SU-DHL-6 (cell line): Measurements from ENCODE around the gene SLC35F5.

Experiments used
- H2AFZ ChIP-seq: fragments of 200-600 bp; sonication (generic); 2 replicates; pipeline ENCODE4 v1.6.1; 2014; ENCODE audit warnings: low read depth, mild to moderate bottlenecking, moderate library complexity, mixed read lengths, antibody characterized with exemption, low read length; ENCODE audit not compliant: severe bottlenecking
- H3F3A ChIP-seq: fragments of 200-600 bp; shearing (Covaris generic); 2 replicates; pipeline ENCODE4 v1.6.0; 2016; ENCODE audit warnings: antibody characterized with exemption, mild to moderate bottlenecking; ENCODE audit not compliant: insufficient read depth
- H3K27ac ChIP-seq: fragments of 200-600 bp; sonication (generic); 2 replicates; pipeline ENCODE4 v1.5.1; 2016; ENCODE audit warnings: low read depth, mild to moderate bottlenecking, low read length, moderate library complexity, mixed read lengths
- H3K27me3 ChIP-seq: fragments of 200-600 bp; sonication (generic), shearing (Covaris generic); 2 replicates; pipeline ENCODE4 v1.6.0; 2014; ENCODE audit warnings: mild to moderate bottlenecking, low read length
- H3K36me3 ChIP-seq: fragments of 200-600 bp; sonication (generic); 2 replicates; pipeline ENCODE4 v1.6.1; 2014; ENCODE audit warnings: mild to moderate bottlenecking, low read length, mixed read lengths
- H3K4me2 ChIP-seq: fragments of 300-600, 200-600 bp; shearing (Covaris generic), sonication (generic); 2 replicates; pipeline ENCODE4 v1.6.0; 2014; ENCODE audit warnings: low read length, low read depth, mild to moderate bottlenecking; ENCODE audit not compliant: poor library complexity, severe bottlenecking
- H3K4me3 ChIP-seq: fragments of 200-600 bp; sonication (generic); 2 replicates; pipeline ENCODE4 v1.5.1; 2014; ENCODE audit warnings: antibody characterized with exemption, low read length, mild to moderate bottlenecking, mixed read lengths; ENCODE audit not compliant: insufficient read depth, poor library complexity, severe bottlenecking
- H3K79me2 ChIP-seq: fragments of 200-600 bp; sonication (generic); 2 replicates; pipeline ENCODE4 v1.6.1; 2014; ENCODE audit warnings: mild to moderate bottlenecking, low read length, moderate library complexity; ENCODE audit not compliant: insufficient read depth
- H3K9ac ChIP-seq: fragments of 200-600 bp; sonication (generic); 2 replicates; pipeline ENCODE4 v1.7.0; 2014; ENCODE audit warnings: mild to moderate bottlenecking, low read length
- H3K9me2 ChIP-seq: fragments of 200-600 bp; sonication (generic); replicated peaks from 2 replicates; pipeline ENCODE4 v1.6.1; 2014; ENCODE audit warnings: low read length; ENCODE audit not compliant: insufficient read depth
- H3K9me3 ChIP-seq: fragments of 200-600 bp; sonication (generic); 2 replicates; pipeline ENCODE4 v1.6.1; 2014; ENCODE audit warnings: low read length, mixed read lengths; ENCODE audit not compliant: insufficient read depth
- H4K20me1 ChIP-seq: fragments of 200-600 bp; sonication (generic); 2 replicates; pipeline ENCODE4 v1.6.1; 2014; ENCODE audit warnings: low read depth, mild to moderate bottlenecking, antibody characterized with exemption, low read length, moderate library complexity, mixed read lengths
- CTCF ChIP-seq: fragments of 200-600 bp; sonication (generic); IDR thresholded peaks from one replicate; pipeline ENCODE4 v1.5.1; 2017; ENCODE audit warnings: antibody characterized with exemption, mild to moderate bottlenecking, low read length, moderate library complexity; ENCODE audit not compliant: insufficient read depth, poor library complexity, severe bottlenecking
- EZH2phosphoT487 ChIP-seq: fragments of 200-600 bp; sonication (generic), shearing (Covaris generic); conservative IDR thresholded peaks from 2 replicates; pipeline ENCODE4 v1.6.1; 2018; ENCODE audit warnings: mild to moderate bottlenecking, antibody characterized with exemption, low read length, moderate library complexity, mixed read lengths

The SLC35F5 gene

DNA sequence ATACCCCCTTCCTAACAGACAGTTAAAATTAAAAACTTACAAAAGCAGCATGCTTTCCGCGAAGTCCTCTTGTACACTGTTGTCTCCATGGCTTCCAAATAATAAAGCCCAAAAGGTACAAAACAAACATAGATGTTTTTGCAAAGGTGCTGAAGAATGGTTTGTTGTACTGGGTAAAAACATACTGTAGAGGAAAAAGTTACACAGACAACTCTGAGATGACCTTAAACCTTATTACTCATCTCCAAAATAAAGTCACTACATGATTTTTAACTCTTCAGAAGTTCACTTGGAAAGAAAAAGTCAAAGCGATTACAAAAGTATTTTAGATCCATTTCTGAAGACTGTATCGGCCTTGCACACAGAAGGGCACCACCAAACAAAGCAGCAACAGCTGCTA is 6.1 kb downstream of the SLC35F5 start:
- Histone ChIP-seq H3K9me2 (no peaks in the 10 kb centered on the region), H3F3A (no peaks in the 10 kb centered on the region), H3K27me3 (no peaks in the 10 kb centered on the region), H3K36me3 (peaks cover 20% of the 10 kb centered on the region; the same call in 1 of the 2 replicates), H3K9ac (no peak overlapping the region), H2AFZ (no peak overlapping the region), H3K9me3 (no peaks in the 10 kb centered on the region), H3K4me3 (no peak overlapping the region), H3K4me2 (no peak overlapping the region), H3K79me2 (peaks cover 44% of the 10 kb centered on the region), H3K27ac (no peak overlapping the region), H4K20me1 (no peaks in the 10 kb centered on the region)
- TF ChIP-seq CTCF (no peak), EZH2phosphoT487 (no peak)

- H3K27ac ChIP-seq: no peak overlapping the region
- no peaks in the 10 kb centered on the region for H3F3A ChIP-seq
- H3K4me3 ChIP-seq: no peak overlapping the region
- no peaks in the 10 kb centered on the region for H4K20me1 ChIP-seq
- no peaks in the 10 kb centered on the region for H3K79me2 ChIP-seq
- TF ChIP-seq CTCF (no peak), EZH2phosphoT487 (no peak)
- no peak overlapping the region for H2AFZ ChIP-seq
- no peaks in the 10 kb centered on the region for H3K27me3 ChIP-seq
- H3K9me2 ChIP-seq: no peaks in the 10 kb centered on the region
- no peak overlapping the region for H3K9ac ChIP-seq
- H3K36me3 ChIP-seq: peaks cover 50% of the 10 kb centered on the region
- no peak overlapping the region for H3K4me2 ChIP-seq
- H3K9me3 ChIP-seq: no peaks in the 10 kb centered on the region
Observed at GRCh38 chr2:113741091-113741490, 15.4 kb downstream of the SLC35F5 start.

- Histone ChIP-seq H3K9me3 (no peaks in the 10 kb centered on the region), H3K27ac (no peak overlapping the region), H3F3A (0 out of 2 replicates have a peak, but pooled peaks cover 3% of the 10 kb centered on the region), H3K27me3 (no peaks in the 10 kb centered on the region), H3K4me2 (no peak overlapping the region), H3K79me2 (no peaks in the 10 kb centered on the region), H3K9me2 (no peaks in the 10 kb centered on the region), H2AFZ (no peak overlapping the region), H3K4me3 (no peak overlapping the region), H3K36me3 (peaks cover 54% of the 10 kb centered on the region), H3K9ac (no peak overlapping the region), H4K20me1 (no peaks in the 10 kb centered on the region)
- TF ChIP-seq CTCF (no peak), EZH2phosphoT487 (no peak)
Observed at GRCh38 chr2:113739849-113740248, 16.6 kb downstream of the SLC35F5 start.
